HG03354 (cell line): ENCODE measurements around the gene RNF149.
A peak's percentile ranks its signal among the peaks of the same experiment; 100 is the strongest.
"Not testable (repeated sequence)": the region's sequence is repeated elsewhere in the genome, so short reads cannot be mapped to it uniquely, and the experiment has no call there.

Experiments used
- ATAC-seq: cut with Tn5 transposase; IDR thresholded peaks from one replicate; pipeline ENCODE4 v1.9.1; 2021; ENCODE audit warnings: mild to moderate bottlenecking; ENCODE audit not compliant: unreplicated experiment, poor library complexity, severe bottlenecking

The RNF149 gene

DNA sequence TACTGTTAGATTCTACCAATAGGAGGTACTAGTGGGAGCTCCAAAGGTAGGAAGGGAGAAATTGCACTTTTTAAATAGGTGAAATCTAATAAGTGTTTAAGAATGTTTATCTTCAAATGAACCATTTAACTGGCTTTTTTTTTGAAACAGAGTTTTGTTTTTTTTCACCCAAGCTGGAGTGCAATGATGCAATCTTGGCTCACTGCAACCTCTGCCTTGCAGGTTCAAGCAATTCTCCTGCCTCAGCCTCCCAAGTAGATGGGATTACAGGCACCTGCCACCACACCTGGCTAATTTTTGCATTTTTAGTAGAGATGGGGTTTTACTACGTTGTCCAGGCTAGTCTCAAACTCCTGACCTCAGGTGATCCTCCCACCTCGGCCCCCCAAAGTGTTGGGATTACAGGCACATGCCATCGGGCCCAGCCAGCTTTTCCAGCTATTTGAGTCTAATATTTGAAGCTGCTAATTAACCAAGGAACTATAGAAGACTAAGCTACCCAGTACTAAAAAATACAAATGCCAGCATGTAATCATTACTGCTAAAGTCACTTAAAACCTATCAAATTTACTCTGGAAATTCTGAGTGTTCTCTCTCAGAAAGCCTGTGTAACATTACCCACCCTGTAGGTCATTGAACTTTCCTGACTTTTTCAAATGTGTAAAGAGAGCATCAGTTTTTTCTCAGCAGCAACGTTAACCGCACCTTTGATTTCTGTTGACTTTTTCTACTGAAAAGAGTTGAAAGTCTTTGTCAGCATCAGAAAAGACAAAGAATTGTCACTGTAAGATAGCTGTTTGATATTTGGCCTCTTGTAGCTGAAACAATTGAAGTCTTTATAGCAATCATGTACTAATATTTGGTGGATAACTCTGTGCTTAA is 24.6 kb upstream of the RNF149 start:
- no peak for ATAC-seq

DNA sequence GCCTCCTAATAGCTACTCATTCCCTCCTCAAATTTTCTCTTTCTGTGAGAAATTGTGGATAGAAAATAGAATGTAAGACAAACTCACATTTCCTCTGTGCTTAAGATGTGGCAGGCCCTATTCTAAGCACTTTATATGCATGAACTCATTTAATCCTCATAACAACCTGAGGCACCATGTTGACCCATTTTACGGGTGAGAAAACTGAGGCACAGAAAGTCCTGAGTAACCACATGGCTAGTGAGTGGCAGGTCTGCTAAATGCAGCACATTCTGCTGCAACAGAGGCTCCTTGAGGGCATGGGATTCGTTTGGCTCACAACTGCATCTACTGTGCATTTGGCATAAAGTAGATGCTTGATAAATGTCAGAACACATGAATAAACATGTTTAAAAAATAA is 22.7 kb upstream of the RNF149 start:
- no peak for ATAC-seq

DNA sequence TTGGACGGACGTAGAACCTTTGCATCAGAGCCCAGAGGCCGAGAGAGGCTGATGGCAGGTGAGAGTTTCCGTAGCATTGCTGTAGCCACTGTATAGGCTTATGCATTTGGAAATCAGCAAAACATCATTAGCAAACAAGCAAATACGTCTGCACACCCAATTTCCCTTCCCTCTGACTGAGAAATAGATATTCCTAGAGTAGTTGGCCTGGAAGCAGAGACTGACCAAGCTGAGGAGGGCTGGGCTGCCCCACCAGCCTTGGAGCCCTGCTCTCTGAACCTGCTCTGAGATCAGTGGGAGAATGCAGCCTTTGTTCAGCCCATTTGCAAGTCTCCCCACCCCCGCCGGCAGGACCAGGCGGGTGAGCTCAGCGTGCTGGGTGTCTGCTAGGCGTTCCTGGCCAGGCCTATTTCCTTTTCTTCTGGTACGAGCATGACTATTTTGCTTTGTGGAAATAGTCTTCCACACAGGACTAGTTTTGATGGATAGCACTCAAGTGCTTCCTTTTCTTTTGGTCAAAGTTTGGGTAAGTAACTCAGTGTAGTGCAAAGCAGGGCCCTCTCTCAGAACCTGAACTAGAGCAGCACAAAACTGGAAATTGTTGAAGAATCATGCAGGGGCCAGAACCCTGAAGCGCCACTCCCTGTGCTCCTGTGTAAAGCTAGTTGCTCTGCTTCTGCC is 21.9 kb upstream of the RNF149 start:
- ATAC-seq = no peak

DNA sequence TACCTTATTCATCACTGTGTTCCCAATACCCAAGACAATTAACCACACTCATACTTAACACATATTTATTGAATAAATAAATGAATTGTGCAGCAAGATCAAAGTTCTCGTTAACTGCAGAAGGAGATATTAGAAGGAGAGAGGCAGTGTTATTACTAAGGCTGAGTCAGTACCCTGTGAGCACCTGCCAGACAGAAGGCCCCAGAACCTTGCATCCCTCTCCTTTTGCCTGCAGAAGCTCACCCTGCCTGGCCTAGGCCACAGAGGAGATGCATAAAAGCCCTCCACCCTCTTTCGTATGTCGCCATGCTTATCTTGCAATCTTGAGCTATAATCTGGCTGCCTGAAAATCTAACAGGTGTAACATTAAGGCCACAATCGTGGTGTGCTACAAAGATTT is 20.5 kb upstream of the RNF149 start:
- no peak for ATAC-seq

DNA sequence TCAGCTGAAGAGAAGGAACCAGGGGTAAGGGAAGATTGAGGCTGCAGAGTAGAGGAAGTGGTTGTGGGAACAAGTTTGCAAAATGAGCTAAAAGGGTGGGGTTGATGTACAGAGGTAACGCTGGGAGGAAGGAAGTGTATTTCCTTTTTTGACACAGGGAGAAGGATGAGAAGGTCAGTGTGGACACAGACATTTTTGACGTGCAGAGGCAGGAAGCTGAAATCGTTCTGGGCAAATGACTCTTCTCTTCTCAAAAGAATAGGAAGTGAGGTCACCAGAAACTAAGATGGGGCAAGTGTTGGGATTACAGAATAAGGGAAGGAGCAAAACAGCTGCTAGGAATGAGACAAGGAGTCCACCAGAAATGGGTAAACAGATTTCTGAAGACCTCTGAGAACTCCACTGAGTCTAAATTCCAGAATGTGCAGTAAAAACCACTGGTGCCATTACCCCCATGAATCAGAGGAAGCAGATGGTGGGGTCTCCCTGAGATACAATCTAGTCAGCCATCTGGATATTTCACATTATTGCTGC is 20.0 kb upstream of the RNF149 start:
- ATAC-seq = no peak

DNA sequence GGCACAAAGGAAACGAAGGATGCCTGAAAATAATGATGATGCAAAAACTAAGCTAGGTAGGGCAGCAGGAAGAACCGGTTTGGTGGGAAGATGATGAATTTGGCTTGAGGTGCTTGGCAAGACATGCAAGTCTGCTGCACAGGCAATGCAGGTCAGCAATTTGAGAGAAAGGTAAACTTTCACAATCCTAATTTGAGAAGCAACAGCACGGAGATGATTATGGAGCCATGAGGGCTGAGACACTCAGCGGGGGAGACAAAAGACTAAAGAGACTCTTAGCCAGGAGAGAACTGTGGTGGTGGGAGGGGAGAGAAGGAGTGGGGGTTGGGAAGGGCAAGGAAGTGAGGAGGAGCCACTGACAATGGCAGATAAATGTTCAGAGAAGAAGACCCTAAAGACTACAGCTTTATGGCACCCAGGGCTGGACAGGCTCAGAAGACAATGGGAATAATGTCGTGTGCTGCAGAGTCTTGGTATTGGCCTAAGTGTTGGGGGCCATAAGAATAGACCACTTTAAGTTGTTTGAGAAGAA is 19.4 kb upstream of the RNF149 start:
- ATAC-seq = no peak

DNA sequence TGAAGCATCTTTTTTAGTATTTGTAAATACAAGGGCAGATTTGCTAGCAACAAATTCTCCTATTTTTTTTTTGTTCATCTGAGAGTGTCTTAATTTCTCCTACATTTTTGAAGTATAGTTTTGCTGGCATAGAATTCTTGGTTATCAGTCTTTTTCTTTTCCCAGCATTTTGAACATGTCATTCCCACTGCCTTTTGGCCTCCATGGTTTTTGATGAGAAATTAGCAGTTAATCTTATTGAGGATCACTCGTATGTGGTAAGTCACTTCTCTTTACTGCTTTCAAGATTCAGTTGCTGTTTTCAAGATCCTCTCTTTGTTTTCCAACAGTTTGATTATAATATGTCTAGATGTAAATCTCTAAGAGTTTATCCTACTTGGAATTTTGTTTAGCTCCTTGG is 16.9 kb upstream of the RNF149 start:
- no peak for ATAC-seq

DNA sequence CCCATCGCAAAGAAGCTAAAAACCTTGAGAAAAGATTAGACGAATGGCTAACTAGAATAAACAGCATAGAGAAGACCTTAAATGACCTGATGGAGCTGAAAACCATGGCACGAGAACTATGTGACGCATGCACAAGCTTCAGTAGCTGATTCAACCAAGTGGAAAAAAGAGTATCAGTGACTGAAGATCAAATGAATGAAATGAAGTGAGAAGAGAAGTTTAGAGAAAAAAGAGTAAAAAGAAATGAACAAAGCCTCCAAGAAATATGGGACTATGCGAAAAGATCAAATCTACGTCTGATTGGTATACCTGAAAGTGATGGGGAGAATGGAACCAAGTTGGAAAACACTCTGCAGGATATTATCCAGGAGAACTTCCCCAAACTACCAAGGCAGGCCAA is 8.1 kb upstream of the RNF149 start:
- not testable (repeated sequence) for ATAC-seq

DNA sequence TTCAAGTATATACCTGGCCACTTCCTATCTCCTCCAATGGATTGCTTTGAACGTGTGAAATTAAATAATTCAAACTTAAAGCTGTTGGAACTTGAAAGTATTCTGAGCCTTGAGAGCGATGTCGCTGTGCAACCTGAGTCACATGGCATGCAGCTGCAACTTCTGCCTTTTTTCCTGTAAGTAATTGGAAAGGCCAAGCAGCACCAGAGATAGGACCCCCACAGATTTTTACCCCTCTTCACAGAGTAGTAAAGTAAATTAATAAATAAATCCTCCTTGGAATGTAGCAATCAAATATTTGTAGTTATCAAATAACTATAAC is 3.2 kb upstream of the RNF149 start:
- no peak for ATAC-seq

DNA sequence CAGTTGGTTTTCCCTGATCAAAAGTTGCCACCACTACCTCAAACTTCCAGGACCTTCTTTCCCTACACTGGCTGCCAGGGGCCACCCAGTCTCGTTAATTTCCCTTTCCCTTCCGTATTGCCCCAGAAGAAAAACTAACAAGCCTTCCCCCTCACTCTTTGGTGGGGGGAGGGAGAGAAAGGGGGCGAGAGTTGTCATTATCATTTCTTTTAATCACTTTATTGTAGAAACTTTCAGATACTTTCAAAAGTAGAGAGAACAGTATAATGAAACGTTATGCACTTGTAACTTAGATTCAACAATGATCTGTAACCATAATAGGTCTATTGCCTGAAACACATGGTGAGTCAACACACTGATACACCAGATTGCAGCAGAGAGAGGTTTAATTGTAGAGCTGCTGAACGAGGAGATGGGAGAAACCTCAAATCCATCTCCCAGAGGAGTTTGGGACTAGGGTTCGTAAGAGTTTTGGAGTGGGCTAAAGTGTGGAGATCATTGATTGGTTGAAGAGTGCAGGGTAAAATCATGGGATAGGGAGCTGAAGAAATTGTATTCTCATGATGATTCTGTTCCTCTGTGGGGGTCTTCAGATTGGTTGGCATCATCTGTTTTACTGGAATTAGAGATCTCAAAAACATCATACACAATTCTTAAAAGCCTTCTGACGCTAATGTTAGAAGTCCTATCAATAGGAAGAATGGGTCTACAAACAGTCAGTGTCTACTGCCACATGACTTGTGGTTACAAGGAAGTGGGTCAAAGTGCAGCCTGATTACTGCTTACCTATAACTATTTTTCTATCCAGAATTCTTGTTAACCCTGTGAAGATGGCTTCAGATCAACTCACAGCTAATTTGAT is 2.6 kb upstream of the RNF149 start:
- ATAC-seq = no peak

DNA sequence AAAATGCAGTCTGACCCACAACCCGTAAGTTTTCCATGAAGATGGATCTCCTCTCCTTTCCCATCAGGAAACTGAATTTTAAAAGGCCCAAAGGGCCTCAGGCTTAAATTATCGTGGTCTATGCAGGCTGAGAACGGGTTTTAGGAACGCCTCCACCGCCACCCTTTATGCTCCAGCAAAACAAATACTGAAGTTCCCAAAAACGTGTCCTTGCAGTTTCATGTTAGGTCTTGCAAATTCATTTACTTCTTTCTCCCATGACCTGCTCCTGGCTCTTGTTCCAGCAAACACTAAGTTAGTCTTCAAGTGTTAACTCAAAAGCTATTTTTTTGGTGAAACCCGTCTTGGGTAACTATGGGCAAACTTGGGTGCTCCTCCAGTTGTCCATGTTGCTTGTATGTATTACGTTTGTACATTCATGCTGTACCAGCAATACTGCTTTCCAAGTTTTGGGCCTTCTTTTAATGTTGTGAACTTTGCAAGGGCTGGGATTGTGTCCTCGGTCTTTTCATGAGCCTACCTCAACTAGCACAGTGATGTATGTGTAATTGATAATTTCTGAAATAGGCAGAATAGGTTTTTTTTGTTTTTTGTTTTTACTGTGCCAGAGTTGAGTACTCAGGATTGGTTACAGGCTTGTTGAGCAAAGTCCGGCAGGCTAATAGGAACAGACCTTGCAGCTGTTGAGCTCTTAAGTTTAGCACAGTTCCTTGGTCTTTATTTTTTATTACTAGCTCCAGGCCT is 1.8 kb upstream of the RNF149 start:
- ATAC-seq = no peak

DNA sequence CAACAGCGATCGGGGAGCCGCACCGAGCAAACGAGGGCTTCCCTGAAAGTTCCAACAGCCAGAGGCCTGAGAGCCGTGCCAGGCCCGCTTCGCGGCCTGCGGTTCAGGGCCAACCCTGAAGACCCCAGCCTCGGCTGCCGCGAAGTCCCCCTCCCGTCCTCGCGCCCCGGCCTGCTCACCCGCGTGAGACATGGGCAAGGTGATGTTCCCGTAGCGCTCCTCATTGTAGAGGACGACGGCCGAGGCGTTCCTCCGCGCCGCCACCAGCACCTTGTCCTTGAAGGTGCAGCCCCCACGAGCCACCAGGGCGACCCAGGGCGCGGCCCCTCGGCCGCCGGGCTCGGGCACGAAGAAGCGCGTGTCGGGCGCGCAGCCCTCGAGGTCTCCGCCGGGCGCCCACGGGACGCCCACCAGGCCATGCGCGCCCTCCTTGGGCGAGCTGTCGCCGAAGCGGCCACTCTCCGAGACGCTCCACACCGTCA is 510 bp downstream of the RNF149 start:
- peak; percentile 33 for ATAC-seq

DNA sequence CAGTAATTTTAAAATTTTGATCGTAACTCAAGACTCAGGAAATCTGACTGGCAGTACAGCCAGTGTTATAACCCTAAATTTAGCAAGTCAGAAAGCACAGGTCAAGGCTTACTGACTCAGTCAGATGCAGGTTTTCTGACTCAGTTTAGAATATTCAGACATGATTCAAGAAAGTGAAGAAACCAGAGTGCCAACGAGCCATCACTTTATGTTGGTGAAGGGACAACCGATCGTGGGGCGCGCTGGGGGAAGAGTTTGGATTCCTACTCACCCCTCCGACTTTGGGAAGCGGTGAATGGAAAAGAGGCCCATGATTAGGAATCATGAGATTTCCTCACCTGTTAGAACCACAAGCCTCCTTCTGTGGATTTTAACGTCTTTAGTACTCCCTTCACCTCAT is 998 bp downstream of the RNF149 start:
- no peak for ATAC-seq

DNA sequence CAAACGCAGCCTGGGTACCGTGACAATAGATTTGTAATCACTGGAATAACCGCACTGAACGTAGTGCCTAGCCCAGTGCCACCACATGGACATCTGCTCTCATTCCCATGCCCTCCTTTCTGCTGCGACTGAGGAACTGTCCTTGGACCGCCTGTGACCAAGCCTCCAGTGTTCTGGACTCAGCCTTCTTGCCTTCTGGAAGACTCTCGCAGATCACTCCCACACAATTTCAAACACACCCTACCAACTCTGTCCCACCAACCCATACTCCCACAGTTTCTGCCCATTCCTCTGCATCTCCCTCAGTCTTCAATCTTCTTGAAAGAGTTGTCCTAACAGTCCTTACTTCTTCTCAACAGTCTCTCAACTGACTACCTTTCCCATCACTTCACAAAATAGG is 2.1 kb downstream of the RNF149 start:
- peak; percentile 1 for ATAC-seq

DNA sequence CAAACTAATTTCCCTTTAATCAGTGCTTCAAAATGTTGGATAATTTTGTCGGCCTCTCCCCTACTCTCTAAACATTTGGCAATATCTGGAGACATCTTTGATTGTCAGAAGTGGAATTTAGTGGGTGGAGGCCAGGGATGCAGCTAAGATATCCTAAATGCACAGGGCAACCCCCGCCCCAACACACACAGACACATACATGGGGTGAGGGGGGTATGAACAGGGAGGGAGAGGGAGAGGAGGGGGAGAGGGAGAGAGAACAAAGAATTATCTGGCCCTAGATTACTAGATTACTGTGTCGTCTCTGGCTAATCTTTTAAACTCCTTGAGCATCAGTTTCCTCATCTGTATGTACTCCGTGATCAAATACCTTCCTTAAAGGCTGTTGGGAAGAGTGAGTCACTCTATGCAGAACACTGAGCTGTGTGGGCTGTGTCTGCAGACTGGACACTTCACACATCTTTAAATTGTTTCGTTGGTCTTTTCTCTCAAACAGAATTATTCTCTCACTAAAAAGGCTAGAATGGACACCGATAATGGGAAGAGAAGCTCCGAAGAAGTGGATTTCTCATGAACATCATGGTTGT is 2.9 kb downstream of the RNF149 start:
- ATAC-seq = no peak

DNA sequence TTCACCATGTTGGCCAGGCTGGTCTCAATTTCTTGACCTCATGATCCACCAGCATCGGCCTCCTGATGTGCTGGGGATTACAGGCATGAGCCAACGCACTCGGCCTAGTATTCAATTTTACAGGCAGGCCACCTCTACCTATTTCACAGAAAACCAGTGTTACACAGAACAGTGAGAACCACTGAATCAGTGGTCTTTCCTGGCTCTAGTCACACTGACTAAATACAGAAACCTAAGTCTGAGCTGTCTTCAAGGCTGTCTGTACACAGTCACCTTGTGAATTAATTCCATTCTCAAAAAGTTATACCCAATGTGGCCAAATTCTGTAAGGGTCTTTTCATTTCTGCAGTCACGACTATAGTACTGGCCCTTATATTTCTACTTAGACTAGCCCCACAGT is 3.5 kb downstream of the RNF149 start:
- ATAC-seq = no peak

DNA sequence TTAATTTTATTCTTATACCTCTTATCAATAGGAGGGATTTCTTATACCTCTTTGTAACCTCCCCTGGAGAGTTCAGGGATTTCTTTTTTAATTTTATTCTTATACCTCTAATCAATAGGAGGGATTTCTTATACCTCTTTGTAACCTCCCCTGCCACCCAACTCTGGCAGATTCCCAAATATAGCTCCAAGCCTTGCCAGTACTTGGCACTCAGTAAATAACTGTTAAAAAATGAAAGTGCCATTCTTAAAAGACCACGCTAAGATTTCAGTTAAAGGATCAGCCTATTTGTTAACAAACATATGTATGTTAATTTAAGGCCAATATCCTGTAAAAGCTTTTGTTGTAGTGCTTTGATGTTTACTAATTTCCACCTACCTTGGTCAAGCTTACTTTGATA is 4.8 kb downstream of the RNF149 start:
- ATAC-seq = no peak

DNA sequence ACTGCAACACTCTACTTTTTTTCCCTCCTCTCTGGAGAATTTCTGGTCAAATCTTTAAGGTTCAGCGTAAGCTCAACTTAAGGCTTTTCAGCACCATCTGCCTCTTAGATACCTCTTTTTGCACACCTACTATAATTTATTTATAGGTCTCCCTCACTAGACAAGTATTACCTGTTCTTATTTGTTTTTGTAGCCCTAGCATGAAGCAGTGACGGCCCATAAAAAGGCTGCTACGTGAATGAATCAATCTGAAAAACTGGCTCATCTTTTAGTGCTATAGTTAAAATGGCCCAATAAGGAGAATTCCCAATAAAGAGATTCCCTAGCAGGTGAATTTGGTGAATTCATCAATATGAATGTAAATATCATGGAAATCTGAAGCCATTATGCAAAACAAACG is 6.5 kb downstream of the RNF149 start:
- ATAC-seq = no peak

DNA sequence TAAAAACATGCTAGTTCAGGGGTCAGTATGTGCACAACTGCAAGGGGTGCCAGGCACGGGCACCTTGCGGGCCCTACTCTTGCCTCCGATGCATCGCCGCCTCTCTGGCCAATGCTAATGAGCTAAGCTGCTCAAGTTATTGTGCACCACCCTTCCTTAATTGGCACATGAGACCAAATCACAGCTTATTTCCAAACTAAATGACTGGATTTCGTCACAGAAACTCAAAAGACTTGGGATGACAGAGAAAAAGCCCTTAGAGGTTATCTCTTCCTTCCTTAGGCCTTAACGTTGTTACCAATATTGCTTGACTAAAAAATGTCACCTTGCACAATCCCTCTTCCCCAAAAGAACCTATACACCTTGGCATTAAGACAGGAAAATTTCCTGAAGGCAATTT is 7.7 kb downstream of the RNF149 start:
- ATAC-seq = no peak
